ENCODE measurements around the gene HEYL.

The HEYL gene

DNA sequence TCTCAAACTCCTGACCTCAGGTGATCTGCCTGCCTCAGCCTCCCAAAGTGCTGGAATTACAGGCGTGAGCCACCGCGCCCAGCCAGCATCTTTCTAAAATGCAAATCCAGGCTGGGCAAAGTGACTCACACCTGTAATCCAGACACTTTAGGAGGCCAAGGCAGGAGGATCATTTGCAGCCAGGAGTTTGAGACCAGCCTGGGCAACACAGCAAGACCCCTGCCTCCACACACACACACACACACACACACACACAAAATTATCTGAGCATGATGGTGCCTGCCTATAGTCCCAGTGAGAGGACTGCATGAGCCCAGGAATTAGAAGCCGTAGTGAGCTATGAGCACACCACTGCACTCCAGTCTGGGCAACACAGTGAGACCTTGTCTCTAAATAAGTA is 46.1 kb downstream of the HEYL start:
- TF ChIP-seq, protein P1, sequence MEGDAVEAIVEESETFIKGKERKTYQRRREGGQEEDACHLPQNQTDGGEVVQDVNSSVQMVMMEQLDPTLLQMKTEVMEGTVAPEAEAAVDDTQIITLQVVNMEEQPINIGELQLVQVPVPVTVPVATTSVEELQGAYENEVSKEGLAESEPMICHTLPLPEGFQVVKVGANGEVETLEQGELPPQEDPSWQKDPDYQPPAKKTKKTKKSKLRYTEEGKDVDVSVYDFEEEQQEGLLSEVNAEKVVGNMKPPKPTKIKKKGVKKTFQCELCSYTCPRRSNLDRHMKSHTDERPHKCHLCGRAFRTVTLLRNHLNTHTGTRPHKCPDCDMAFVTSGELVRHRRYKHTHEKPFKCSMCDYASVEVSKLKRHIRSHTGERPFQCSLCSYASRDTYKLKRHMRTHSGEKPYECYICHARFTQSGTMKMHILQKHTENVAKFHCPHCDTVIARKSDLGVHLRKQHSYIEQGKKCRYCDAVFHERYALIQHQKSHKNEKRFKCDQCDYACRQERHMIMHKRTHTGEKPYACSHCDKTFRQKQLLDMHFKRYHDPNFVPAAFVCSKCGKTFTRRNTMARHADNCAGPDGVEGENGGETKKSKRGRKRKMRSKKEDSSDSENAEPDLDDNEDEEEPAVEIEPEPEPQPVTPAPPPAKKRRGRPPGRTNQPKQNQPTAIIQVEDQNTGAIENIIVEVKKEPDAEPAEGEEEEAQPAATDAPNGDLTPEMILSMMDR (IDR thresholded peaks at IDR 0.05; ENCODE audit: control insufficient read depth, insufficient read depth, low read depth, low read length, missing control alignments): no peak
- DNase-seq (ENCODE audit: low read depth): no peak
- no peak overlapping the region for H3K4me3 ChIP-seq (ENCODE audit: control insufficient read depth, low read depth, low read length)

DNA sequence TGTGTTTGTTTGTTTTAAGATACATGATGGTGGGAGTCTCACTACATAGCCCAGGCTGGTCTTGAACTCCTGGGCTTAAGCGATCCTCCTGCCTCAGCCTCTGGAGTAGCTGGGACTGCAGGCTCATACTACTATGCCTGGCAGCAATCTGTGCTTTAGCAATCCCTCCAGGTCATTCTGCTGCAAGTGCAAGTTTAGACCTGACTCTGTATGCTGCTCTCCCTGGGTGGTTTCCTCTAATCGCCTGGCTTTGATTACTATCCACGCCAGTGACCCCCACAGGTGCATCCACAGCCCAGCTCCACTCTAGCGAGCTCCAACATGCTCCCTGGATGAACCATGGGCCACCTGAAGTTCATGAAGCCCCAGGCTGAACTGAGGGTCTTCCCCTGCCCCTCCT is 47.4 kb downstream of the HEYL start:
- H3K4me3 ChIP-seq (ENCODE audit: control insufficient read depth, low read depth, low read length): no peak overlapping the region
- TF ChIP-seq, protein P1 (IDR thresholded peaks at IDR 0.05; ENCODE audit: control insufficient read depth, insufficient read depth, low read depth, low read length, missing control alignments): no peak
- DNase-seq (ENCODE audit: low read depth): no peak

DNA sequence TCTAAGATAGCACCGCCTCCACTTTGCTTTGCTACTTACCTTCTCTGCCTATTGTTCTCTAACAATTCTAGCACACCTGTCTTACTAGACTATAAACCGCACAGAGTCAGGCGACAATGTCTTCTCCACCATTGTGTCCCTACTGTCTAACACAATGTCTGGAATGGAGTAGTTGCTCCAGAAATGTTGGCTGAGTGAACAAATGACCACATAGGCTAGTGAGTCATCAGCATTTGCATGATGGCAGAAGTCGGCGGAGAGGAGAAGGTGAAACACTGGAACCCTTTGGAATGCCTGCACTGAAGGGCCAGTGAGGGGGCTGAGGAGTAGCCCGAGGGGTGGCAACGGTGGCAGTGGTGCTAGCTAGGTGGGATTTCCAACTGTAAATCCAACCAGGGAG is 48.9 kb downstream of the HEYL start:
- H3K4me3 ChIP-seq (ENCODE audit: control insufficient read depth, low read depth, low read length): no peak overlapping the region
- TF ChIP-seq, protein P1 (IDR thresholded peaks at IDR 0.05; ENCODE audit: control insufficient read depth, insufficient read depth, low read depth, low read length, missing control alignments): no peak

DNA sequence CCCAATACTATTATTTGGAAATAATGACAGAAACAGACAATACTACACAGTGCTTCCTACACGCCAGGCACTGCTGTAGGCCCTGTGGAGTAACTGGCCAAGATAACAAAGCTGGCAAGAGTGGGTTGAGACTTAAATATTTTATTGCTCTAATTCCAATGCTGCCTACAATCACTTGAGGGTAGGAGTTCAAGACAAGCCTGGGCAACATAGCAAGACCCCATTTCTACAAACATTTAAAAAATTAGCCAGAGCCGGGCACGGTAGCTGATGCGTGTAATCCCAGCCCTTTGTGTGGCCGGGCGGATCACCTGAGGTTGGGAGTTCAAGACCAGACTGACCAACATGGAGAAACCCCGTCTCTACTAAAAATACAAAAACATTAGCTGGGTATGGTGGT is 53.5 kb downstream of the HEYL start:
- H3K4me3 ChIP-seq (ENCODE audit: control insufficient read depth, low read depth, low read length): no peak overlapping the region
- TF ChIP-seq, protein P1 (IDR thresholded peaks at IDR 0.05; ENCODE audit: control insufficient read depth, insufficient read depth, low read depth, low read length, missing control alignments): no peak

More for the DNA sequence above, 48.9 kb downstream of the HEYL start:
- no peak for DNase-seq (ENCODE audit: low read depth)

DNA sequence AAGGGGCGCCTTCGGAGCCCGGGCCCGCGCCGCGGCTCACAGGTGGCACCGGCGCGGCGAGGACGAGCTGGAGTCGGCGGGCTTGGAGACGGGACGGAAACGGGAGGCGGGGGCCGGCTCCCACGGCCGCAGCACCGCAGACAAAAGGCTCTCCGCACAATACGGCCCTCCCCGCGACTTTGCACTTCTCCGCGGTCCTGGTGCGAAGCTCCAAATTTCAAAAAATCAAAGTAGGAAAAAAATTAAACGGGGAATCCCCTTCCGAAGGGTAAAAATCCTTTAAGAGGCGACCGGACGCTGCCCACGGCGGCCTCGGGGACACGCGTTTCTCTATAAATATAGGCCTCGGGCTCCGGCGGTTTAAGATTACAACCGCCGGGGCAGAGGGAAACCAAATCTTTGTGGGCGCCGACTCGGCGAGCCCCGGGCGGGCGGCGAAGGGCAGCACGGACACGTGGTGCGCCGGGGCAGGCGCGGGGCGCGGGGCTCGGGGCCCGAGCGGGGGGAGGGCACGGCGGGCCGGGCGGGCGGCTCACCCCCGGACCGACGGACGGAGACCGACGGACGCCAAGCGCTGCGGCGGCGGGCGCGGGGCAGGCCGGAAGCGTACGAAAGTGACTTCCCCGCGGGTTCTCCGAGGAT is 63.3 kb downstream of the HEYL start:
- no peak for DNase-seq (ENCODE audit: low read depth)
- TF ChIP-seq, protein P1 (IDR thresholded peaks at IDR 0.05; ENCODE audit: control insufficient read depth, insufficient read depth, low read depth, low read length, missing control alignments): no peak
- H3K4me3 ChIP-seq (ENCODE audit: control insufficient read depth, low read depth, low read length): peak overlapping the region; percentile 75

More for the DNA sequence above, 53.5 kb downstream of the HEYL start:
- no peak for DNase-seq (ENCODE audit: low read depth)

DNA sequence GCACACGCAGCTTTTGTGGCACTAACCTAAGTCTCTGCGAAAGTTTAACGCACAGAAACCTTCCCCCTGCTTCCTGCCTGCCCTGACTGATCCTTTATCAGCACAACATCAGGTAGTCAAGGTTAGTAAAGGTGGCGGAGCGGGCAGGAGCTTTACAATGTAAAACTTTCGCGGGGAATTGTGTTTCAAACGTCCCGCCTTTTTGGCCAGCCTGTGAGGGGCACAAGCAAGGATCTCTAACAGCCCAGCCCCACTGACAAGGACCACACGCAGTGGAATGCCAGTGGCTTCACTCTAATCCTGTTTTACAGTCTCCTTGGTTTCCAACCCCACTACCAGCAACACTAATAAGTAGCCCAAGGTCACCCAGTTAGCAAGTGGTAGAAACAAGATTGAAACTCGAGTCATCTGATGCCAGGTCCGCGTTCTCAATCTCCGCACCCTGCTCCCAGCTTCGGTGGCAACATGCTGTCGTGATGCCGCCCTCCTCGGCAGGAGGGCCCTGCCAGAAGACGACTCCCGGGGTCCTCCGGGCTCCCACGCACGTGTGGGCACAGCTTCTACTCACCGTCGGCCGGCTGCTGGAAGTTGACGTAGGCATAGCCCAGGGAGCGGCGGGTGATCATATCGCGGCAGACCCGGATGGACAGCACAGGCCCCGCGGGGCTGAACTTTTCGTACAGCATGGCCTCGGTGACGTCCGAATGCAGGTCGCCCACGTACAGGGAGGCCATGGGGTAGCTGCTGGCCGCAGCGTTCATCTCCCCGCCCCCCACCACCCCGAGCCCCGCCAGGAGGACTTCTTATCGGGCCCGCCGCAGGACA is 64.0 kb downstream of the HEYL start:
- DNase-seq (ENCODE audit: low read depth): peak; percentile 21
- TF ChIP-seq, protein P1 (IDR thresholded peaks at IDR 0.05; ENCODE audit: control insufficient read depth, insufficient read depth, low read depth, low read length, missing control alignments): no peak
- peak overlapping the region; percentile 75 for H3K4me3 ChIP-seq (ENCODE audit: control insufficient read depth, low read depth, low read length)
